Calu3 (cell line): Measurements from ENCODE around the gene REEP5. TPM values are rescaled to one million over a fixed set of nuclear protein-coding genes. Genes with fewer than 3 reads are reported as not detected.
A peak's percentile ranks its signal among the peaks of the same experiment; 100 is the strongest.

ENCODE experiments used
- BruUV-seq: library from RNA; stranded (reverse); fragments of 400-500 nt; replicated peaks from 2 replicates; lab custom pipeline; 2021; lab: Mats Ljungman, UMichigan
- CTCF ChIA-PET: fragments of 300-600 bp; sonication (Branson Sonifier 250); formaldehyde crosslinking; loops from one replicate; lab custom pipeline; 2022; ENCODE audit warnings: antibody characterized with exemption; lab: Charles Lee
- DNase-seq: peaks from one replicate; pipeline ENCODE4 v3.0.0; 2022
- H3K27ac Mint-ChIP-seq: one replicate; pipeline ENCODE4 v1.8.0; 2022; ENCODE audit warnings: mixed read lengths; ENCODE audit not compliant: unreplicated experiment
- H3K27me3 Mint-ChIP-seq: one replicate; pipeline ENCODE4 v1.8.0; 2022; ENCODE audit warnings: mixed read lengths; ENCODE audit not compliant: unreplicated experiment
- H3K36me3 Mint-ChIP-seq: one replicate; pipeline ENCODE4 v1.8.0; 2022; ENCODE audit warnings: mild to moderate bottlenecking, moderate library complexity, mixed read lengths; ENCODE audit not compliant: insufficient read depth, unreplicated experiment
- H3K4me1 Mint-ChIP-seq: one replicate; pipeline ENCODE4 v1.8.0; 2022; ENCODE audit warnings: mild to moderate bottlenecking, low read depth, mixed read lengths; ENCODE audit not compliant: unreplicated experiment
- H3K4me3 Mint-ChIP-seq: one replicate; pipeline ENCODE4 v1.8.0; 2022; ENCODE audit warnings: mild to moderate bottlenecking, low read depth, moderate library complexity, mixed read lengths; ENCODE audit not compliant: unreplicated experiment
- H3K9me3 Mint-ChIP-seq: one replicate; pipeline ENCODE4 v1.8.0; 2022; ENCODE audit warnings: low read depth, mixed read lengths; ENCODE audit not compliant: unreplicated experiment
- CTCF ChIP-seq: fragments of 200-600 bp; IDR thresholded peaks from one replicate; pipeline ENCODE4 v1.8.0; 2022; ENCODE audit warnings: antibody characterized with exemption; ENCODE audit not compliant: unreplicated experiment
- intact Hi-C: fragments of 100-400 bp; cut with micrococcal nuclease; formaldehyde crosslinking; loops from one replicate; pipeline ENCODE4 v1.10.0; 2022; ENCODE audit not compliant: unreplicated experiment
- total RNA-seq: library from RNA; stranded (reverse); gene quantifications from 2 replicates; pipeline ENCODE4 v1.2.3, GENCODE V29; 2022

REEP5 gene
- total RNA-seq, 1 experiment from 2014 or later: 123 TPM

DNA sequence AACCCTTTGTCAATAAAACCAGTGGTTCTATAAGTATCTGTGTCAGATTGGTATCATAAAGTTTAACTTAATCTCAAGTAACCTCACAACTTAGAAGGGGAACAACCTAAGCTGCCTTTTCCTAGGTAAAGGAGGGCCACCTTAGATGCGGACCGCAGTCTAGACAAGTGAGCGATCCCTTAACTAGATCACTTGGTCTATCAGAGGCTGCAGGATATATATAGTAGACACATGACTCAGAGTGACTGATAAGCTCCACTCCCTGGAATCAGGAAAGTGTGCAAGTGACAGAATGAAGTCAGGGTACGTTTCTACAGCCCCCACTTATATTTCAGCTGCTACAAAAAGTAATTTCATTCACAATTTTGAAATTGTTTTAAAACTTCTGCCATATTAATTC, 7.4 kb downstream of the REEP5 start:
- H3K4me3 Mint-ChIP-seq: no peak overlapping the region
- CTCF ChIA-PET: interaction anchor here (1.5 to 1.7 kb wide), 2 partner anchors 14 to 82 kb away, joined by 3 to 4 read pairs; no protein-coding TSS in a partner anchor
- no TSS peak for BruUV-seq
- no peaks in the 10 kb centered on the region for H3K27me3 Mint-ChIP-seq
- H3K27ac Mint-ChIP-seq: peak overlapping the region; percentile 61
- no peak for DNase-seq
- TF ChIP-seq CTCF: no peak
- intact Hi-C loops: no loop called here
- peaks cover 46% of the 10 kb centered on the region for H3K4me1 Mint-ChIP-seq
- H3K9me3 Mint-ChIP-seq: no peaks in the 10 kb centered on the region
- peaks cover 40% of the 10 kb centered on the region for H3K36me3 Mint-ChIP-seq

DNA sequence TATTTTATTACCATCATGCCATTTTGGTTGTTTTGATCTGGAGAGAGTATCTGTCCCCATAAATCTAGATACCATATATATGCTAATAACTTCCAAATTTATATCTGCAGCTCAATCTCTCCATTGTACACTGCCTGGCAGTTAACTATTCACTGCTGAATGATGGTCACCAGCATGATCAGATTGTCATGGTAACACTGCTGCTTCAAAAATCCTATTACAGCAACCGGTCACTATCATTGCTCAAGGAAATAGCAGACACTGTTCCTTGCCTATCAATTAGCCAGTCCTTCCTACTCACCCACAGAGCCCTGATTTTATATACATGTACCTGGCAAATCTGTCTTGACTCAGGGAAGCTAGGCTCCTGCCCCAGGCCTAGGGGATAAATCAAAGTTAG, 11.5 kb downstream of the REEP5 start:
- DNase-seq: no peak
- CTCF ChIA-PET: no interaction called here
- TF ChIP-seq CTCF: no peak
- no TSS peak for BruUV-seq
- no peak overlapping the region for H3K27ac Mint-ChIP-seq
- intact Hi-C loops: no loop called here
- H3K9me3 Mint-ChIP-seq: no peaks in the 10 kb centered on the region
- peaks cover 22% of the 10 kb centered on the region for H3K4me1 Mint-ChIP-seq
- H3K27me3 Mint-ChIP-seq: no peaks in the 10 kb centered on the region
- H3K4me3 Mint-ChIP-seq: no peak overlapping the region
- H3K36me3 Mint-ChIP-seq: peaks cover 28% of the 10 kb centered on the region

DNA sequence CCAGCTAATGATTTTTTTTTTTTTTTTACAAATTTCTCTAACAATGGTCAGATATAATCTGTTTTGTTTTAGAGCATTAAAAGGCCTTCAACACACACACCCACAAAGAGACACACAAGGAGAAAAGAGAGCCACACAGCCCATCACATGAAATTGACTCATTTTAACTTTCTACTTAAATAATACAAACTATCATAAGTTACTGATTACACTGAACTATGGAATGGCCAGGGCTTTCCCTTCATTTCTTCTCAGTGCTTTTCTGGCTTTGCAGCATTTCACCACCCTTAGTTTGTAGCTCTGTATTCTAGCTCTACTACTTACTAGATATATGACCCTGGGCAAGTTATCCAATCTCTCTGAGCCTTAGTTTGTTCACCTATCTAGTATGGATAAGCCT, 13.2 kb downstream of the REEP5 start:
- no peaks in the 10 kb centered on the region for H3K27me3 Mint-ChIP-seq

GRCh38 chr5:112907166-112907631, 14.8 kb downstream of the REEP5 start:
- CTCF ChIA-PET: no interaction called here
- H3K27ac Mint-ChIP-seq: no peak overlapping the region
- H3K36me3 Mint-ChIP-seq: peaks cover 19% of the 10 kb centered on the region
- H3K9me3 Mint-ChIP-seq: no peaks in the 10 kb centered on the region
- H3K4me1 Mint-ChIP-seq: no peaks in the 10 kb centered on the region
- intact Hi-C loops: no loop called here
- H3K27me3 Mint-ChIP-seq: no peaks in the 10 kb centered on the region
- no peak for TF ChIP-seq CTCF
- no peak for DNase-seq
- no peak overlapping the region for H3K4me3 Mint-ChIP-seq
- BruUV-seq: no TSS peak

More for the DNA sequence above, 13.2 kb downstream of the REEP5 start:
- Mint-ChIP-seq H3K9me3 (no peaks in the 10 kb centered on the region), H3K4me3 (no peak overlapping the region), H3K27ac (no peak overlapping the region), H3K36me3 (peaks cover 25% of the 10 kb centered on the region), H3K4me1 (peaks cover 9% of the 10 kb centered on the region)
- DNase-seq: no peak
- no TSS peak for BruUV-seq
- TF ChIP-seq CTCF: no peak
- CTCF ChIA-PET: no interaction called here
- intact Hi-C loops: no loop called here
